IMR-90 (cell line): ENCODE results near the gene STUB1. TPM values are rescaled to one million over a fixed set of nuclear protein-coding genes. Genes with fewer than 3 reads are reported as not detected.

Source experiments
- ATAC-seq: fragments of 200-7000 bp; cut with Tn5 transposase; 2 replicates; pipeline ENCODE4 v1.9.1; 2020; ENCODE audit warnings: low read depth, mild to moderate bottlenecking, moderate library complexity
- BruUV-seq: library from RNA; stranded (reverse); fragments of 400-500 nt; replicated peaks from 2 replicates; lab custom pipeline; 2021; lab: Mats Ljungman, UMichigan
- CTCF ChIA-PET: fragments of 300-600 bp; formaldehyde crosslinking; extraction: SDS; loops from one replicate; lab custom pipeline; 2021; ENCODE audit warnings: antibody characterized with exemption; lab: Yijun Ruan, JAX
- POLR2A ChIA-PET: fragments of 300-600 bp; sonication (Branson Sonifier 250); formaldehyde crosslinking; loops from one replicate; lab custom pipeline; 2022; ENCODE audit warnings: antibody characterized with exemption; ENCODE audit not compliant: unreplicated experiment; lab: Charles Lee
- DNase-seq: peaks from one replicate; pipeline ENCODE4 v3.0.0; 2013
- H2AFZ ChIP-seq: replicated peaks from 2 replicates; pipeline ENCODE3; 2013; ENCODE audit warnings: low read length, mild to moderate bottlenecking; ENCODE audit not compliant: poor library complexity
- H2AK5ac ChIP-seq: 2 replicates; pipeline ENCODE4 v1.6.1; 2013; ENCODE audit warnings: low read depth, low read length, inconsistent platforms
- H2AK9ac ChIP-seq: replicated peaks from 2 replicates; pipeline ENCODE3; 2013; ENCODE audit warnings: mild to moderate bottlenecking, low read depth, low read length, moderate library complexity; ENCODE audit not compliant: poor library complexity
- H2BK120ac ChIP-seq: 2 replicates; pipeline ENCODE4 v1.6.1; 2013; ENCODE audit warnings: low read depth, low read length, inconsistent platforms
- H2BK15ac ChIP-seq: 3 replicates; pipeline ENCODE4 v1.6.1; 2013; ENCODE audit warnings: low read depth, low read length, inconsistent platforms
- H2BK20ac ChIP-seq: 2 replicates; pipeline ENCODE4 v1.6.1; 2013; ENCODE audit warnings: low read depth, mild to moderate bottlenecking, inconsistent platforms, low read length, moderate library complexity
- H2BK5ac ChIP-seq: 2 replicates; pipeline ENCODE4 v1.6.1; 2013; ENCODE audit warnings: mild to moderate bottlenecking, low read depth, low read length, inconsistent platforms; ENCODE audit not compliant: poor library complexity, severe bottlenecking
- H3K14ac ChIP-seq: replicated peaks from 2 replicates; pipeline ENCODE4 v1.6.1; 2013; ENCODE audit warnings: low read depth, low read length, inconsistent platforms
- H3K18ac ChIP-seq: 2 replicates; pipeline ENCODE4 v1.6.1; 2013; ENCODE audit warnings: low read depth, low read length, control low read depth
- H3K23ac ChIP-seq: 2 replicates; pipeline ENCODE4 v1.6.1; 2013; ENCODE audit warnings: low read depth, low read length, inconsistent platforms
- H3K27ac ChIP-seq: 2 replicates; pipeline ENCODE4 v1.5.1; 2013; ENCODE audit warnings: mild to moderate bottlenecking, control low read depth, low read length; ENCODE audit not compliant: insufficient read depth
- H3K27me3 ChIP-seq: 2 replicates; pipeline ENCODE4 v1.6.1; 2013; ENCODE audit warnings: low read length; ENCODE audit not compliant: control insufficient read depth, insufficient read depth
- H3K36me3 ChIP-seq: 2 replicates; pipeline ENCODE4 v1.6.1; 2013; ENCODE audit warnings: low read length, mixed read lengths; ENCODE audit not compliant: control insufficient read depth, insufficient read depth
- H3K4ac ChIP-seq: 2 replicates; pipeline ENCODE4 v1.6.1; 2013; ENCODE audit warnings: low read depth, low read length, inconsistent platforms
- H3K4me1 ChIP-seq: 2 replicates; pipeline ENCODE4 v1.6.1; 2013; ENCODE audit warnings: low read length, mixed read lengths; ENCODE audit not compliant: control insufficient read depth, insufficient read depth
- H3K4me2 ChIP-seq: 2 replicates; pipeline ENCODE4 v1.6.1; 2013; ENCODE audit warnings: low read depth, mild to moderate bottlenecking, control low read depth, low read length, moderate library complexity
- H3K4me3 ChIP-seq: 2 replicates; pipeline ENCODE4 v1.5.1; 2013; ENCODE audit warnings: low read depth, mild to moderate bottlenecking, control low read depth, low read length, moderate library complexity; ENCODE audit not compliant: insufficient read depth
- H3K56ac ChIP-seq: 2 replicates; pipeline ENCODE4 v1.6.1; 2013; ENCODE audit warnings: low read length, inconsistent platforms; ENCODE audit not compliant: insufficient read depth; ENCODE audit errors: extremely low read depth
- H3K79me1 ChIP-seq, 2 experiments: 2 replicates each; pipeline ENCODE4 v1.6.1; 2013; ENCODE audit warnings: low read length in 2 of 2, inconsistent platforms in 1 of 2, low read depth in 1 of 2
- H3K9ac ChIP-seq: 2 replicates; pipeline ENCODE4 v1.6.1; 2013; ENCODE audit warnings: low read depth, low read length, control low read depth
- H3K9me1 ChIP-seq: 2 replicates; pipeline ENCODE4 v1.6.1; 2013; ENCODE audit warnings: low read length, inconsistent platforms; ENCODE audit not compliant: insufficient read depth
- H3K9me3 ChIP-seq: 2 replicates; pipeline ENCODE4 v1.6.1; 2013; ENCODE audit warnings: low read length; ENCODE audit not compliant: control insufficient read depth, insufficient read depth
- H4K20me1 ChIP-seq: 2 replicates; pipeline ENCODE4 v1.6.1; 2013; ENCODE audit warnings: low read length, inconsistent platforms; ENCODE audit not compliant: insufficient read depth
- H4K5ac ChIP-seq: 2 replicates; pipeline ENCODE4 v1.6.1; 2013; ENCODE audit warnings: mild to moderate bottlenecking, low read depth, low read length, control low read depth
- H4K8ac ChIP-seq, 2 experiments: 2 replicates each; pipeline ENCODE4 v1.6.1; 2013; ENCODE audit warnings: low read depth in 2 of 2, low read length in 2 of 2, control low read depth in 1 of 2, inconsistent platforms in 1 of 2
- H4K91ac ChIP-seq: 2 replicates; pipeline ENCODE4 v1.6.1; 2013; ENCODE audit warnings: low read depth, low read length, inconsistent platforms; ENCODE audit not compliant: insufficient read depth
- BHLHE40 ChIP-seq: fragments of 150-350 bp; IDR thresholded peaks from 2 replicates; pipeline ENCODE4 v1.6.1; 2016; ENCODE audit warnings: mild to moderate bottlenecking, low read depth, low read length
- CEBPB ChIP-seq: IDR thresholded peaks from 2 replicates; pipeline ENCODE4 v1.6.1; 2012; ENCODE audit warnings: low read depth, low read length, improper control_type of control experiment
- CHD1 ChIP-seq: IDR thresholded peaks from 2 replicates; pipeline ENCODE4 v1.6.1; 2012; ENCODE audit warnings: low read depth, low read length, improper control_type of control experiment
- CTCF ChIP-seq: conservative IDR thresholded peaks from 2 replicates; pipeline ENCODE4 v1.5.1; 2012; ENCODE audit warnings: mild to moderate bottlenecking, low read depth, low read length, improper control_type of control experiment
- ELK1 ChIP-seq: fragments of 150-350 bp; IDR thresholded peaks from 2 replicates; pipeline ENCODE4 v1.6.1; 2016; ENCODE audit warnings: low read depth, mild to moderate bottlenecking, low read length, moderate library complexity, borderline replicate concordance
- FOS ChIP-seq: fragments of 150-350 bp; IDR thresholded peaks from 2 replicates; pipeline ENCODE4 v1.6.1; 2016; ENCODE audit warnings: low read depth, low read length
- MAZ ChIP-seq: IDR thresholded peaks from 2 replicates; pipeline ENCODE4 v1.6.1; 2012; ENCODE audit warnings: low read depth, mild to moderate bottlenecking, low read length, improper control_type of control experiment, moderate library complexity, borderline replicate concordance
- MXI1 ChIP-seq: IDR thresholded peaks from 2 replicates; pipeline ENCODE4 v1.6.1; 2012; ENCODE audit warnings: low read depth, mild to moderate bottlenecking, low read length, moderate library complexity, borderline replicate concordance
- NFE2L2 ChIP-seq: fragments of 150-350 bp; IDR thresholded peaks from 2 replicates; pipeline ENCODE4 v1.6.1; 2016; ENCODE audit warnings: low read depth, mild to moderate bottlenecking, low read length
- POLR2A ChIP-seq: IDR thresholded peaks from 2 replicates; pipeline ENCODE4 v1.6.1; 2012; ENCODE audit warnings: mild to moderate bottlenecking, low read depth, low read length
- RAD21 ChIP-seq: IDR thresholded peaks from 2 replicates; pipeline ENCODE4 v1.6.1; 2012; ENCODE audit warnings: low read length, improper control_type of control experiment
- RCOR1 ChIP-seq: IDR thresholded peaks from 2 replicates; pipeline ENCODE4 v1.6.1; 2012; ENCODE audit warnings: mild to moderate bottlenecking, low read length, improper control_type of control experiment; ENCODE audit not compliant: insufficient replicate concordance
- RFX5 ChIP-seq: IDR thresholded peaks from 2 replicates; pipeline ENCODE4 v1.8.0; 2012; ENCODE audit warnings: low read depth, mild to moderate bottlenecking, low read length, moderate library complexity
- USF2 ChIP-seq: fragments of 150-350 bp; IDR thresholded peaks from 2 replicates; pipeline ENCODE4 v1.6.1; 2017; ENCODE audit warnings: mild to moderate bottlenecking, antibody characterized with exemption, low read length, low read depth
- WGBS, 2 experiments: methylation state at CpG; one replicate each; pipeline versions ENCODE4 v1.1.5 to v1.1.7; 2013; ENCODE audit warnings: missing lambda C conversion rate in 2 of 2; ENCODE audit not compliant: insufficient read length in 1 of 2; ENCODE audit errors: extremely low coverage in 2 of 2; 5-methylcytosine and 5-hydroxymethylcytosine counted together
- dilution Hi-C: fragments of 300-500 bp; cut with HindIII; formaldehyde crosslinking; loops from one replicate; pipeline ENCODE4 v1.14.3; 2018; ENCODE audit warnings: low sequenced_read_pairs; ENCODE audit not compliant: unreplicated experiment
- in situ Hi-C: fragments of 300-500 bp; cut with MboI; formaldehyde crosslinking; loops from 3 replicates; pipeline ENCODE4 v1.14.3; 2019; ENCODE audit warnings: low sequenced_read_pairs, inconsistent platforms, mixed read lengths
- intact Hi-C: fragments of 100-400 bp; cut with micrococcal nuclease; formaldehyde crosslinking; loops from 2 replicates; pipeline ENCODE4 v1.10.0; 2022
- polyA plus RNA-seq, 3 experiments: library from polyadenylated mRNA; depleted of rRNA; stranded (reverse); fragments of >200 nt; gene quantifications; 2 replicates each; pipeline ENCODE4 v1.2.3, GENCODE V29; 2012; ENCODE audit warnings: low replicate concordance in 1 of 3
- total RNA-seq: library from RNA; depleted of rRNA; stranded (reverse); fragments of >200 nt; gene quantifications from 2 replicates; pipeline ENCODE4 v1.2.3, GENCODE V29; 2012

The STUB1 gene
- total and polyA plus RNA-seq, 2 of the 4 experiments (the other 2 are of a cell fraction), result 183 to 186 TPM

GRCh38 chr16:684071-684794 is 4.0 kb downstream of the STUB1 start, which contains the start of gene JMJD8:
Gene JMJD8, minus strand, starts transcription at chr16:684334. Its CDS starts 15 bp downstream, at chr16:684319.
- no peaks in the 10 kb centered on the region for H3K9me3 ChIP-seq
- CTCF ChIA-PET, result no interaction called here
- ATAC-seq, result peak; percentile 42
- H3K9me1 ChIP-seq, result peaks cover 12% of the 10 kb centered on the region
- H4K5ac ChIP-seq, result peak within 1 kb of the TSS; percentile 32
- H2BK5ac ChIP-seq, result peak within 1 kb of the TSS; percentile 29
- peaks cover 13 to 56% of the 10 kb centered on the region in 2 experiments for H3K79me1 ChIP-seq
- H2BK15ac ChIP-seq, result no peak within 1 kb of the TSS
- peaks cover 41% of the 10 kb centered on the region for H3K36me3 ChIP-seq
- peak within 1 kb of the TSS; percentile 54 for H3K27ac ChIP-seq
- H3K4ac ChIP-seq, result peak within 1 kb of the TSS; percentile 63
- peak; percentile 92 for DNase-seq
- H4K91ac ChIP-seq, result peak within 1 kb of the TSS; percentile 62; the same call in 1 of the 2 replicates
- peak within 1 kb of the TSS; percentile 87 for H2AK5ac ChIP-seq
- intact Hi-C loops (no loop called here), in situ Hi-C loops (no loop called here), dilution Hi-C loops (no loop called here)
- H3K4me2 ChIP-seq, result peak within 1 kb of the TSS; percentile 85
- H3K9ac ChIP-seq, result peak within 1 kb of the TSS; percentile 72
- H4K8ac ChIP-seq, result peak within 1 kb of the TSS; percentile 80 to 94
- peak within 1 kb of the TSS; percentile 87 for H2AFZ ChIP-seq
- H3K14ac ChIP-seq, result no peak within 1 kb of the TSS
- H2BK120ac ChIP-seq, result no peak within 1 kb of the TSS
- H2BK20ac ChIP-seq, result no peak within 1 kb of the TSS
- H3K4me1 ChIP-seq, result peaks cover 24% of the 10 kb centered on the region
- H2AK9ac ChIP-seq, result peak within 1 kb of the TSS; percentile 93
- no peak within 1 kb of the TSS for H3K56ac ChIP-seq
- 6% methylated on average over 89 of the region's 91 CpGs; no CpG with 5 or more reads in 1 of the 2 experiments for WGBS, 2 experiments
- no TSS peak for BruUV-seq
- H3K23ac ChIP-seq, result no peak within 1 kb of the TSS
- no peaks in the 10 kb centered on the region for H3K27me3 ChIP-seq
- H3K18ac ChIP-seq, result no peak within 1 kb of the TSS
- H3K4me3 ChIP-seq, result peak within 1 kb of the TSS; percentile 81
- TF ChIP-seq FOS, result no peak
- no peak for TF ChIP-seq RFX5
- TF ChIP-seq MXI1, result peak; percentile 88; the same call in 1 of the 2 replicates
- TF ChIP-seq CEBPB, result no peak
- TF ChIP-seq USF2, result peak; percentile 61
- peak; percentile 42; the same call in 1 of the 2 replicates for TF ChIP-seq BHLHE40
- TF ChIP-seq NFE2L2, result no peak
- no peak for TF ChIP-seq POLR2A
- no peak for TF ChIP-seq RCOR1
- no peak for TF ChIP-seq RAD21
- TF ChIP-seq ELK1, result no peak
- no peak for TF ChIP-seq CTCF
- no peak for TF ChIP-seq CHD1
- peak; percentile 14; the same call in 1 of the 2 replicates for TF ChIP-seq MAZ
- H4K20me1 ChIP-seq, result peaks cover 34% of the 10 kb centered on the region
- POLR2A ChIA-PET, result no interaction called here
